ENCODE results near the gene GPS1. TPM values are rescaled to one million over a fixed set of nuclear protein-coding genes. Genes with fewer than 3 reads are reported as not detected.

The GPS1 gene
- total RNA-seq, 1 experiment from 2014 or later = 108 TPM

DNA sequence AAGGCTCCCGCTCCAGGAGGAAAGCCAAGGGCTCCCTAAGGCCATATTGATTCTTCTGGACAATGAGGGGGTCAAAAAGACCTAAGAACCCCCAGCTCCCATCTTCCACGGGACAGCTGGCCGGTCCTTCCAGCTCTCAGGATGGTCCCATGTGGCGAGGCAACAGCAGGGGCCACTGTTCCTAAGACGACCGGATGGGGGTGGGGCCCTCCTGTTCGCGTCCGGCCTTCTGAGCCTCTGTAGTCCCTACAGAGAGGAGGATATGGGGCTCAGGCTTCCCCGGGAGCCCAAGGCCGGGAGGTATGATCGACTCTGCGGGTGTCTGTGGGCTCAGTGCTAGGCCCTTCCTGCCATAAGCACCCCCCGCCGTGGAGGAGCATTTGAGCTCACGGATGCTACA, 8.2 kb upstream of the GPS1 start:
- no peak for DNase-seq (ENCODE audit: low spot score)

- DNase-seq (ENCODE audit: low spot score) = no peak
Observed at GRCh38 chr17:82045936-82046484, 5.7 kb upstream of the GPS1 start.

- DNase-seq (ENCODE audit: low spot score) = no peak
Observed at GRCh38 chr17:82046903-82047302, 4.8 kb upstream of the GPS1 start.

DNA sequence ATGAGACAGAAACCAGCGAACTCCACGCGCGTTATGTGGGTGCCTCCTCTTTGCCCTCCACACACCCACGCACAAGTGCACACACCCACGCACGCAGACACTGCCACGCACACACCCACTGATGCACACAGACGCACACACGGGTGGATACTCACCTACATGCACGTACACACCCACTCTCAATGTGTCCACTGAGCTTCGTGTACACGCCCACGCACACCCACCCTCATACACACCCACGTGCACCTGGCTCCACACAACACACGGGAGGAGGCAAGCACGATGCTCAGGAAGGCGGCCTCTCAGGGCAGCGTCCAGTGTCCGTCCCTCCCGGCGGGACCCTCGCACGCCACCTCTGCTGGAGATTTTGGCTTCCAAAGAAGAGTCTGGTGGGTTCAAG, 4.3 kb upstream of the GPS1 start:
- DNase-seq (ENCODE audit: low spot score) = no peak

- DNase-seq (ENCODE audit: low spot score) = no peak
Observed at GRCh38 chr17:82047914-82048570, 3.7 kb upstream of the GPS1 start.

DNA sequence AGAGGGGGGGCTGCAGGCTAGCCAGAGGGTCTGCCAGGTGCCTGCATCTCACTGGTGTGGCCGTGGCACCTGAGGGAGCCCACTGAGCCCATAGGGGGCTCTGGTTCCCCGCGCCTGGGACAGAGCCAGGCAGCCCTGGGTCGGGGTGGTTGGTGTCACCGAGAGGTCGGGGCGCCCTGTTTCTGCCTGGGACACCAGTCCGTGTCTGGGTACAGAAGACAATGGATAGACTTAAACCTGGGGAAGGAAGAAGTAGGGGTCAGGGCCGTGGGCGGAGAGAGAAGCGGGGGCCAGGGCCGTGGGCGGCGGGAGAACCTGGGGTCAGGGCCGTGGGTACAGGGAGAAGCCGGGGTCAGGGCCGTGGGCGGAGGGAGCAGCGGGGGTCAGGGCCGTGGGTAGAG, 3.1 kb upstream of the GPS1 start:
- no peak for DNase-seq (ENCODE audit: low spot score)

- no peak for DNase-seq (ENCODE audit: low spot score)
Observed at GRCh38 chr17:82049106-82049505, 2.6 kb upstream of the GPS1 start.

DNA sequence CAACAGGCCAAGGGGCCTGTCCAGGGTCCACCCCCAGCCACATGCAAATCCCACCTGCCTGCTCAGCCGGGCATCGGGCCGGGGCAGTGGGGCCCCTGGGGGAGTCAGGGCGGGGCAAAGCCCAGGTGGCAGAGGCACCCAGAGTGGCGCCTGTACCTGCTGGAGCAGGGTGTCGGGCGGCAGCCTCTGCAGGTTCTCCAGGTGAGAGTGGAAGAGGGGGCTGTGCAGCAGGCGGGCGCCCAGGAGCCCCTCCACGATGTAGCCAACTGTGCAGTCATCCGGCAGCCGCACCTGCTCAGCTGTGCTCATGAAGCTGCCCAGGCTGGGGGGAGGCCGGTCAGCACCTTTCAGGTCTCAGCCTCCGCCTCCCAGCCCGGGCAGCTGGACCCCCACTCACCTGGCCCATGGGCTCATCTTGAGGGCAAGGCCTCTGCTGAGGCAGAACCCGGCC, 2.2 kb upstream of the GPS1 start:
- DNase-seq (ENCODE audit: low spot score) = no peak

DNA sequence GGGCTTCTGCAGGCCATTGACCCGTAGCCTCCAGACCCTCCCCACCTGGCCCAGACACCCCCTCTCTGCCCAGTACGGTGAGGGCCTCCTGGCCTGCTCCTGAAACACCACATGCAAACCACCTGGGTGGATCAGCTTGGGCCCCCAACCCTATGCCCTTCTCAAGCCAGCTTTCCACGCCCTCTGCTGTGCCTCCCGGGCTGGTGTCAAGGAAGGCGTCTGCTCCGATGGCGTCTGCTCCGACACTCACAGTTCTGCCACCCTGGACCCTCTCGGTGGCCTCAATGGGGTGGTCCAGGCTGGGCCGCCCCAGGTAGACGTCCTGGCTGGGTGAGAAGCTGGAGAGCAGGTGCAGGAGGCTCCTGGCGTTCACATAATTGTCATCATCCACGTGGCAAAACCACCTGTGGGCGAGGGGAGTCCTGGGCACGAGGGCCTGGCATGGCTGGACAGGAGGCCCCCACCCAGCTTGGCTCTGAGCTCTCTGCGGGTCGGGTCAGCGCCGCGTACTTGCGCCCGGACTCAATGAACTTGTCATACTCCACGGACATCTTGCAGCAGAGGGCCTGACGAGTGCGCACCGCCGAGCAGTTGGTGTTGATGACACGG, 1.4 kb upstream of the GPS1 start:
- no peak for DNase-seq (ENCODE audit: low spot score)

GRCh38 chr17:82050761-82051641, 697 bp upstream of the GPS1 start:
- DNase-seq (ENCODE audit: low spot score) = no peak

DNA sequence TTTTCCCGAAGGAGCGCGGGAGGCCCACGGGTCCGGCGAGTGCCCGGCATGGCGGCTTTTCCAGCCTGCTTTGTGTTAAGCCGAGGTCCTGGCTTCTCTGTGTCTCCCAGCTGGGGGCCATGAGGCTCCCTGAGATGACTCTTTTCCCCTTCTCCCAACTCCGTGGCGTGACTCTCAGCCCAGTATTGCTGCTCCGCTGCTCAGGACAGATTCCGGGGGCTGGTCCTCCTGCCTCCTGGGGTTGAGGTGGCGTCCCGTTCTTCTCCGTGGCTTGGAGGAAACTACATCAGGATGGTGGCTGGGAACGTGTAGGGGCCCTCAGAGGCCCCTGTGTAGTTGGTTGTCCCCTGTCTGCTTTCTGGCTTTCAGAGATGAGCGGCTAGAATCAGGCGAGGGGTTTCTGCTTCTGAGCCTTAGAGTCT, 951 bp downstream of the GPS1 start:
- DNase-seq (ENCODE audit: low spot score) = no peak

GRCh38 chr17:82053130-82053529, 1.4 kb downstream of the GPS1 start:
- no peak for DNase-seq (ENCODE audit: low spot score)

- no peak for DNase-seq (ENCODE audit: low spot score)
Observed at GRCh38 chr17:82053556-82054263, 2.0 kb downstream of the GPS1 start.

DNA sequence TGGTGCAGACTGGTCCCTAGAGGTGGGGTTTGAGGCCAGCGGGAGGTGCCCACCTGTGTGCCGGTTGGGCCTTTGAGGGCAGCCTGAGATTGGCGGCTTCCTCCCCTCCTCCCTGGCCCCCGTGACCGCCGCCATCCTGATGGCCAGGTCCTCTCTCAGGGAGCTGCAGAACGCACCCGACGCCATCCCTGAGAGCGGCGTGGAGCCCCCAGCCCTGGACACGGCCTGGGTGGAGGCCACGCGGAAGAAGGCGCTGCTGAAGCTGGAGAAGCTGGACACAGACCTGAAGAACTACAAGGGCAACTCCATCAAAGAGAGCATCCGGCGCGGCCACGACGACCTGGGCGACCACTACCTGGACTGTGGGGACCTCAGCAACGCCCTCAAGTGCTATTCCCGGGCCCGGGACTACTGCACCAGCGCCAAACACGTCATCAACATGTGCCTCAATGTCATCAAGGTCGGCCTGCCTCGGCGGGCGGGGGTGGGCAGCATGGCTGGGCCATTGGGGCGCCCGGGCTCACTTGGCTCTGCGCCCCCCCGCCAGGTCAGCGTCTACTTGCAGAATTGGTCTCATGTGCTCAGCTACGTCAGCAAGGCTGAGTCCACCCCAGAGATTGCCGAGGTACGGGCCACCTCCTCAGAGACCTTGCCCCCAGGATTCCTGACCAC, 2.8 kb downstream of the GPS1 start:
- DNase-seq (ENCODE audit: low spot score) = no peak

GRCh38 chr17:82055023-82055964, 3.6 kb downstream of the GPS1 start:
- DNase-seq (ENCODE audit: low spot score) = no peak

- no peak for DNase-seq (ENCODE audit: low spot score)
Observed at GRCh38 chr17:82055965-82056728, 4.4 kb downstream of the GPS1 start.

GRCh38 chr17:82056729-82057621, 5.3 kb downstream of the GPS1 start:
- no peak for DNase-seq (ENCODE audit: low spot score)

GRCh38 chr17:82058230-82058854, 6.6 kb downstream of the GPS1 start:
- DNase-seq (ENCODE audit: low spot score) = no peak
